D341Med (cell line): ENCODE measurements around the gene SGSH.

Source experiments
- DNase-seq: peaks from one replicate; pipeline ENCODE4 v3.0.0; 2012; ENCODE audit warnings: low spot score

The SGSH gene

DNA sequence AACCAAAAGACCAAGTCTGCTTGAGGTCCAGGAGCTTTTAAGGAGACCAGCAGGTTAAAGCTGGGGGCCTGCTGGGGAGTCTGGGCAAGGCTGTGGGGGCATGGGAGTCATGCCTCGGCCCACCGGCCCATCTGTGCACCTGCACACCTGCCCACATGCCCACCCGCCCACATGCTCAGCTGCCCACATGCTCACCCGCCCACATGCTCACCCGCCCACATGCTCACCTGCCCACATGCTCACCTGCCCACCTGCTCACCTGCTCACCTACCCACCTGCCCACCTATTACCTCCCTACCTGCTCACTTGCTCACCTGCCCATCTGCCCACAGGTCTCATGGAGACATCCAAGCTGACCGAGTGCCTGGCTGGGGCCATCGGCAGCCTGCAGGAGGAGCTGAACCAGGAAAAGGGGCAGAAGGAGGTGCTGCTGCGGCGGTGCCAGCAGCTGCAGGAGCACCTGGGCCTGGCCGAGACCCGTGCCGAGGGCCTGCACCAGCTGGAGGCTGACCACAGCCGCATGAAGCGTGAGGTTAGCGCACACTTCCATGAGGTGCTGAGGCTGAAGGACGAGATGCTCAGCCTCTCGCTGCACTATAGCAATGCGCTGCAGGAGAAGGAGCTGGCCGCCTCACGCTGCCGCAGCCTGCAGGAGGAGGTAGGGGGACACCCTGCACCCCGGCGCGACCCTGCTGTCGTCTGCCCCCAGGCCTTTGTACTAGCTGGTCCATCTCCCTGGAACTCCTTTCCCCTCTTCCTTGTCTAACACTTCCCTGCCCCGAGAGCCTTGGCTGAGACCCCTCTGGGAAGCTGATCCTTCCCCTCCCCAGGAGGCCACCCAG is 36.3 kb downstream of the SGSH start:
- no peak for DNase-seq

DNA sequence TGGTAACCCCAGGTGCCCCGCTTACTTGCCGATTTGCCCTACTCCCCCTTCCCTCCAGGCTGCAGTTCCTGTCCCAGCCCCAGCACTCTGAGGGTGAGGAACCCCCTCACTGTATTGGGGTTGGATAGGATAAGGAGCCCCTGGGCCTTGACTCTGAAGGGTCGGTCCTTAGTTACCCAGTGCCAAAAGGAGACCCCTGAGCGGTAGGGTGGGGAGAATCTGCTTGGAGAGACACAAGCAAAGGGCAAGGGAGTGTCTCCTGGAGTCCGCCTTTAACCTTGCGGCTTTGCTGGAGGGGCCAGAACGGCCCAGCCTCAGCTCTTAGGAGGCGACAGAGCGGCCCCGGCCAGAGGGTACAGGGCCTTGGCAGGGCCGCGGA is 37.3 kb downstream of the SGSH start:
- DNase-seq, result no peak

DNA sequence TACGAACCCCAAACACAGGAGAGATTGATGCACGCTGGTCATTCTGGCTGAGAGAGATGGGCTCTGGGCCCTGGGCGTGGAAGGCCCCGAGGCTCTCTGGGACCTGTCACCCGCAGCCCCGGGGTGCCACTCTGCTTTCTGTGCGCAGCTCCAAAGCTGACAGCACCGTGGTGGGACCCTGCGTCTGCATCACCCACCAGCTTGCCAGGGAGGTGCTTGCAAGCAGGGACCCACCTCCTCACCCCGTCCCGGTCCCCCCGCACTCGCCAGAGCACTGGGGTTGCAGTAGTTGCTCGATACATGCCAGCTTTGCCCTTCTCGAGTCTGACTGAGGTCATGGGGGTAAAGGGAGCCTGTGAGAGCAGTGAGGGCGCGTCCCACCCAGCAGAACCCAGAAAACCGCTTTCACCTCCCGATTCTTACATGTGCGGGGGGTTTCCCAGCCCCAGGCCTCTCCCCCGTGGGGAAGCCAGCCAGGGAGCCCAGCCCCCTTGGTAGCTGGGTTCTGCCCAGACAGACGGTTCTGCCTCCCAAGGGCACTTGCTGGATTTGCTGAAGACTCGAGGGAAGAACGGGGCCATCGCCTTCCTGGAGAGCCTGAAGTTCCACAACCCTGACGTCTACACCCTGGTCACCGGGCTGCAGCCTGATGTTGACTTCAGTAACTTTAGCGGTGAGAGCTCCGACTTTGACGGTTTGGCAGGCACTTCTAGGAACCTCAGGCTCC is 37.9 kb downstream of the SGSH start:
- no peak for DNase-seq

DNA sequence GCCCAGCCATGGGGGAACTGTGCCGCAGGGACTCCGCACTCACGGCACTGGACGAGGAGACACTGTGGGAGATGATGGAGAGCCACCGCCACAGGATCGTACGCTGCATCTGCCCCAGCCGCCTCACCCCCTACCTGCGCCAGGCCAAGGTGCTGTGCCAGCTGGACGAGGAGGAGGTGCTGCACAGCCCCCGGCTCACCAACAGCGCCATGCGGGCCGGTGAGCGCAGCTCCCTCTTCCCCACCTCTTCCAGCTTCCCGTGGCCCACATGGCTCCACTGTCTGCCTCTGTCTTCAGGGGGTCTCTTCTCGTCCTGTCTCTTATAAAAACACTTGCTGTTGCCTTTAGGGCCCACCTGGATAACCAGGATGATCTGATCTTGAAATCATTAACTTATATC is 38.7 kb downstream of the SGSH start:
- DNase-seq, result no peak

DNA sequence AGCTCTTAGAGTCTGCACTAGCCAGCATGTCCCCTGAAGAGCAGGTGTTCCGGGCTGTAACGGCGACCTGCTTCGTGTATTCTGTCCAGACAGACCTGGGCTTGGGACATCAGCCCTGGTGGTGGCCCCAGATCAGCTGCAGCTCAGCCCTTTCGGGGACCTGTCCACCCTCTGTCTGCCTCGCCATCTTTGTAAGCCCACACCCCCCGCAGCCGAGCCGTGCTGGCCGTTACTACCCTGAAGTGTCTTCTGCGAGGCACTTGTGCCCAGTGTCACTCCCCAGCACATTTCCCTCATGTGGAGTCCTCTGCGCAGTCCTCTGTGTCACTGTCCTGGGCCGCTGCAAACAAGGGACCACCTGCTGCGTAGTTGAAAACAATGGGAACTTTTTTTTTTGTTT is 39.9 kb downstream of the SGSH start:
- peak; percentile 34 for DNase-seq

DNA sequence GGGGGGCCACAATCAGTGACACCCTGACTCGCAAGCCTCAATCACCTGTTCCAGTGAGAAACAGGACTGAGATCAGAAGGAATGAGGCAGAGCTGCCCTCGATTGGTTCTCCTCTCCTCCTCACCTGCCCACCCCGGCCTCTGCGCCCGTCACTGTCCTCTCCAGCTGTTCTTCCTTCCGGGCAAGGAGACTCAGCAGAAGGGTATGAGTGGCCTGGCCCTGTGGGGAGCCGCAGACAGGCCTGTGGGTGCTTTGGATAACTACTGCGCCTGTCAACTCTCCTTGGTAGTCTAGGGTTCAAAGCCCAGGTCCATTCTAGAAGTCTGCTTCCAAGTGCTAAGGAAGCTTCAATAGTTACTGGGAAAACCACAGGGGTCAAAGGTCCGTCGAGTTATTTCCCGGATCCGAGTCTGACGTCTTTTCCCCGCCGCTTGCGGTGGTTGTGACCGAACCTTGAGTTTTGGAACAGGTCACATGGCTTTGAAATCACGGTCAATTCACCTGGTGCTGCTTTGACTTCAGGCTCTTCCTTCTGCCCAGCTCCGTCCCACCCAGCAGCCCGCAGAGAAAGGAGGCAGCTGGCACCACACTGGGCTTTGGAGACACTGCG is 42.0 kb downstream of the SGSH start:
- peak; percentile 25 for DNase-seq

DNA sequence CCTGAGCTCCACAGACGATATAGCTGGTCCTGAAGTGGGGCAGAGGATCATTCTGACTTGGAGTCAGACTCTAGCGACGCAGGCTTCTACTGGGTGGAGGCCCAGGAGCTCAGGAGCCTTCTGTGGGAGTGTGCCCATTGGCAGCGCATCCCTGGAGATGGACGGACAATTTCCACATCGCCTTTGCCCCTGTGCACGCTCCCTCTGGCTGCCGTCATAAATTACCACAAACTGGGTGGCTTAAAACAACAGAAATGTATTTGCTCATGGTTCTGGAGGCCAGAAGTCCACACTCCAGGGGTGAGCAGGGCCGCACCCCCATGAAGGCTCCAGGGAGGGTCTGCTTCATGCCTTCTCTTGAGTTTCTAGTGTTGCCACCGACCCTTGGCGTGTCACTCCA is 43.4 kb downstream of the SGSH start:
- peak; percentile 25 for DNase-seq

DNA sequence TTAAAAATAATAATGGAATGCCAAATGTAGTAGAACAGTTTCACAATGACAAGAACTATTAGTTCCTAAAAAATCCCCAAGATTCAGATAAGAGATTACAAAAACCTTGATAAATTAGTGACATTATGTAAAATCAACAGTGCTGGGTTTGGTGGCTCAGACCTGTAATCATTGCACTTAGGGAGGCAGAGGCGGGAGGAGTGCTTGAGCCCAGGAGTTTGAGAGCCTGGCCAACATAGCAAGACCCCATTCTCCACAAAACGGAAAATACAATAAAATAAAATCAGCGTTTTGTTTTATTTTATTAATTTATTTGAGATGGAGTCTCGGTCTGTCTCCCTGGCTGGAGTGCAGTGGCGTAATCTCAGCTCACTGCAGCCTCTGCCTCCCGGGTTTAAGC is 46.2 kb downstream of the SGSH start:
- DNase-seq, result no peak

DNA sequence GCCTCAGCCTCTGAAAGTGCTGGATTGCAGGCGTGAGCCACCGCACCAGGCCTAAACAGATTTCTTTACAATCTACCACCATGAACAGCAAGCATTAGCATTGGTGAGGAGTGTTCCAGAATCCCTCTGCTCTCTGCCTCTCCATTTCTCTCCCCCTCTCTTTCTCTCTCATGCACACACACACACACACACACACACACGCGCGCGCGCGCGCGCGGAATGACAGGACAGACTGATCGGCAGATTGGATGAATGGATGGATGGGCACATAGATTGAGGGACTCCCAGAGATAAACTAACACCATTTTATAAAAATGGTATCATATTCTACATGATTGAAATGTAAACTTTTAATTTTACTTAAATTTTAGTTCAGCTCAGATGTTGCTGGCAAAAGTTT is 47.0 kb downstream of the SGSH start:
- DNase-seq, result no peak

DNA sequence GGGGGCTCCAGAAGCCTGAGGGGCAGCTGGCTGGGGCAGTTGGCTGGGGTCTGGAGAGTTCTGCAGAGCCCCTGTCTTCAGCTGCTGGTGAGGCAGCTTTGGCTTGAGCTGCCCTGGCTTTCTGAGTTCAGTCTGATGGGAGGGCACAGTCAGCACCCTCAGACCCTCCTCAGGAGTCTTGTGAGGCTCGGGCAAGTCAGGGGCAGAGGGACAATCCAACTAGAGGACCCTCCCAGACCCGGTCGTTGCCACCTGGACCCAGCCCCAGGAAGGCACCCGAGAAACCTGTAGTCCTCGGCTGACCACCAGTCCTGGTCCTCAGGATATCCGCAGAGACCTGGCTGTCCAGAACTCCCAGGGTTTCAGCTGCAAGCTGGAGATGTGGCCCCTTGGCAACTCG is 48.5 kb downstream of the SGSH start:
- DNase-seq, result no peak

DNA sequence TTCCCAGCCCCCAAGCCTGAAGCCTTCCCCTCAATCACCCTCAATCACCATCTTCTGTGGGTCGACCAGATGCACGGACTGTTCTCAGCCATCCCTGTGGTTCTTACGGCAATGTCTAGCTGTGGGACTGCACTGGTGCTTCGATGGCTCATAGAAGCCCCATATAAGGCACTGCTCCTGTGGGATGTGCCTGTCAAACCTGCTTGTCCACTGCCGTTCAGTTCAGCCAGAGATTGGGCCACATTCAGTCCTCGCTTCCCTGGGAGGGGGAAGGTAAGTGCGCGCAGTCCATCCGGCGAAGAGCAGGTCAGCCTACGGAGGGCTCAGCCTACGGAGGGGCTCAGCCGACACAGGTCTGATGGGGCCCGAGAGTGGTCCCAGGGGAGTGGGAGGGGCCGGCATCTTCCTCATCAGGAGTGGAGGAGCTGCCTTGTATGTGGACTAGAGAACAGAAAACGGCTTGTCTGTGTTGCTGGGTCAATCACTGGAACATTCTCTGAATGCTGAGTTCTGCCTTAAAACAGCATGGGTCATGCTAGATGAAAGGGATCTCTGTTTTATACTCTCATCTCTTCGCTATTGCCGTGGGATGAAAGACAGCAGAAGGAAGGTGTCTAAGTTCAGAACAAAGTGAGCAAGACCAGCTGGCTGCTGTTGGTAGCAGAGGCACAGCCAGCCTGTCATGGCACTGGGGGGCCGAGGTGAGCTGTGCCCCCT is 50.2 kb downstream of the SGSH start, which contains the start of gene CARD14:
Gene CARD14 (plus strand): TSS at position 247 of the 717 bp plus-strand sequence. CDS start 11,409 bp downstream, outside the sequence.
- no peak for DNase-seq

DNA sequence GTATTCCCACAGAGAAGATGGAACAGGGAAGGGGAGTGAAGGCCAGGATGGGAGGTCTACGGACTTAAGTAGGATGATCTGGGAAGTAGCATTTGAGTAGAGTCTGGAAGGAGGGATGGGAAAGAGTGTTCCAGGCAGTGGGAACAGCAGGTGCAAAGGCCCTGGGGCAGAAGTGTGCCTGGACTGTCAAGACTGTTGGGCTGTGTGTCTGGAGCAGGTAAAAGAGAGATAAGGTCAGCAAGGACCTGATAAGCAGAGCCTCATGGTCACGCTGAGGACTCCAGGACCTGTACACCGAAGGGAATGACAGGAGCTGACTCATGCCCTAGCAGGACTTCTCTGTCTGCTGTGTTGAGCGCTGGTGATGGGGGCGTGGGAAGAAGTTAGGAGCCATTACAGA is 51.0 kb downstream of the SGSH start:
- DNase-seq, result no peak

DNA sequence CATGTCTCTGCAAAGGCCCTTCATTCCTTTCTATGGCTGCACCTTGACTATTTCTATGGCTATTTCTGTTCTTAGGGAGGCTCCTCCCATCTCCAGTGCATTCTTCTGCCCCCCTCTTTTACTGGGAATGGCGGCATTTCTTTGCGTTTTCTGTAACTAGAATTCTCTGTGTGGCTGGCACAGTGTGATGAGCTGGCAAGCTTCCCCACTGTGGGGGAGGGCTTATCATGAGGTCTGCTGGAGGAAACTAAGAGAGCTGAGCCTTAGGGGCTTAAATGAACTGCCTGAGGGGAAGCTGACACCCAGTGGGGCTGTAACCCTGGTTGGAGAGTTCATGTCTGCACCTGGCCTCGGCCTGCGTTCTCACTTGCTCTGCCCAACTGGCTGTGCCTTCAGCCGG is 51.8 kb downstream of the SGSH start:
- DNase-seq, result peak; percentile 30

DNA sequence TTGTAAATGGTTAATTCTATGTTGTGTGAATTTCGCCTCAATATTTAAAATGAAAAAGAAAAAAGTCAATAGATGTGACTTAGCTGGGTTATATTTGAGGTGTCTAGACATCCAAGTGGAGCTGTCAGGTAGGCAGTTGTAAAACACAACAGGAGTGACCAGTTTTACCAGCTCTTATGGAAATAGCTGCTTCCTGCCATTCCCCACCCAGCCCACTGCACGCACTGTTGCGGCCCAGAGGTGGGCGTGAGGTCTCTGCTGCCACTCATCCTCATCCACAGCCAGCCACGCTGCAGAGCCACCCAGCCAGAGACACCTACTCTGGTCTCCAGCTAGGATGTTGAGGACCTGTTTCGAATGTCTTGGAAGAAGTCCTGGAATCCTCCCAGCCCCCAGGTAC is 53.7 kb downstream of the SGSH start:
- DNase-seq, result no peak

DNA sequence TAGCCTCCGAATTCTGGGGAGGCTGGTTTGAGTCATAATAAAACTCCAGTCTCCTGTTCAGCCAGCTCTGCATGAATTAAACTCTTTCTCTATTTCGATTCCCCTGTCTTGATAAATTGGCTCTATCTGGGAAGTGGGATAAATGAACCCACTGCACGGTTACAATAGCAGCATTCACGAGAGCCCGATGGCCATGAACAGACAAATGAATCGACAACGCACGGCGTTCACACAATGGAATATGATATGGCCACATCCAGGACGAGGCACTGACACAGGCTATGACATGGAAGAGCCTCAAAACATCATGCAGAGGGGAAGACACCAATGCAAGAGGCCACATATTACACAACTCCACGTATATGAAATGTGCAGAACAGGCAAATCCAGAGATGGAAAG is 55.9 kb downstream of the SGSH start:
- no peak for DNase-seq

DNA sequence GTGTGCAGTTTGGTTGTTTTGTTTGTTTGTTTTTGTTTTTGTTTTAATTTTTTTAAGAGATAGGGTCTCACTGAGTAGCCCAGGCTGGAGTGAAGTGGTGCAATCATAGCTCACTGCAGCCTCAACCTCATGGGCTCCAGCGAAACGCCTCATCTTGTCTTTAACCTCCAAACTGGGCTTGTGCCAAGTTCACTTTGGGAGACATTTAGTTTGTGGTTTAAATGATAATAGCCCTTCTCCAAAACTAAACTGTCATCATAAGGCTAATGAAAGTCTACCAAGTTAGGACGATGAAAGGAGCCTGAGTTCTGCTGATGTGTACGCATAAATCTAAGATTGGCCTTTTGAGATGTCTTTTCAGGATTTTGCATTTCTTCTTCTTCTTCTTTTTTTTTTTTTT is 56.8 kb downstream of the SGSH start:
- DNase-seq, result no peak

DNA sequence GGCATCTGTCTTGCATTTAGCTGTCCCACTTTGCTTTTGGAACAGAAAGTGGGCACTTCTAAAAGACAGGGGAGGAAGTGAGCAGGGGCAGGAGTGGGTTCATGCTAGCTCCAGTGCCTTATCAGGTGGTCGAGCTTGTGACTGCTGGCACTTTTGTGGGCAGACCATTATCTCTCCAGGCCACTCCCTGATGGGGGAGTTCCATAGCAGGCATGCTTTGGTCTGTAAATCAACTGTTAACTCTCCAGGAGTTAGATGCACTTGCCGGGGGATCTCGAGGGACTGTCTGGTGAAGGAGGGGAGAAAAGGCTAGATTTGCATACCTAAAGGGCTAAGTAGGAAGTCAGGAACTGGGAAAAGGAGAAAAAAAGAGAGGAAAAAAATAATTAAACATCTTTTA is 59.6 kb downstream of the SGSH start:
- no peak for DNase-seq
